CD8-positive, alpha-beta memory T cell (primary cell): ENCODE results near the gene IFT22. TPM values are rescaled to one million over a fixed set of nuclear protein-coding genes. Genes with fewer than 3 reads are reported as not detected.
"Not testable (repeated sequence)": the region's sequence is repeated elsewhere in the genome, so short reads cannot be mapped to it uniquely, and the experiment has no call there.

ENCODE experiments used
- CTCF ChIA-PET: fragments of 350-600 bp; sonication (Branson Sonifier 250); formaldehyde crosslinking; loops from one replicate; lab custom pipeline; 2021; ENCODE audit warnings: antibody characterized with exemption; lab: Charles Lee
- POLR2A ChIA-PET: fragments of 350-600 bp; sonication (Branson Sonifier 250); formaldehyde crosslinking; loops from one replicate; lab custom pipeline; 2021; ENCODE audit warnings: antibody characterized with exemption; lab: Charles Lee
- DNase-seq, 5 donors: peaks; one replicate each; pipeline versions ENCODE4 v3.0.0 to v3.0.0-alpha.2; 2020 to 2022; ENCODE audit warnings: mixed read lengths in 1 of 5
- H3K27ac ChIP-seq: one replicate; pipeline ENCODE4 v1.7.0; 2013; ENCODE audit warnings: low read depth, mild to moderate bottlenecking, low read length, moderate library complexity
- H3K27me3 ChIP-seq: 2 replicates; pipeline ENCODE4 v1.7.0; 2013; ENCODE audit warnings: low read length, mild to moderate bottlenecking; ENCODE audit not compliant: insufficient read depth, poor library complexity, severe bottlenecking
- H3K36me3 ChIP-seq: 2 replicates; pipeline ENCODE4 v1.7.0; 2013; ENCODE audit warnings: mild to moderate bottlenecking, low read length, moderate library complexity; ENCODE audit not compliant: insufficient read depth
- H3K4me1 ChIP-seq: 2 replicates; pipeline ENCODE4 v1.7.0; 2013; ENCODE audit warnings: mild to moderate bottlenecking, low read length, moderate library complexity; ENCODE audit not compliant: insufficient read depth
- H3K4me3 ChIP-seq: 2 replicates; pipeline ENCODE4 v1.7.0; 2013; ENCODE audit warnings: mild to moderate bottlenecking, low read length
- H3K9me3 ChIP-seq: 2 replicates; pipeline ENCODE4 v1.7.0; 2013; ENCODE audit warnings: mild to moderate bottlenecking, low read length
- H3K27ac Mint-ChIP-seq, 8 donors: one replicate each; pipeline ENCODE4 v1.8.0; 2020 to 2021; ENCODE audit warnings: mixed read lengths in 8 of 8, mild to moderate bottlenecking in 6 of 8, inconsistent platforms in 3 of 8, moderate library complexity in 3 of 8
- H3K27me3 Mint-ChIP-seq, 2 donors: one replicate each; pipeline ENCODE4 v1.8.0; 2020 to 2021; ENCODE audit warnings: mixed read lengths in 2 of 2, mild to moderate bottlenecking in 1 of 2, moderate library complexity in 1 of 2
- H3K36me3 Mint-ChIP-seq, 3 donors: one replicate each; pipeline ENCODE4 v1.8.0; 2020 to 2021; ENCODE audit warnings: mixed read lengths in 3 of 3, inconsistent platforms in 1 of 3, mild to moderate bottlenecking in 1 of 3
- H3K4me1 Mint-ChIP-seq, 3 donors: one replicate each; pipeline ENCODE4 v1.8.0; 2020 to 2021; ENCODE audit warnings: mixed read lengths in 3 of 3, inconsistent platforms in 1 of 3, mild to moderate bottlenecking in 1 of 3
- H3K4me3 Mint-ChIP-seq, 7 donors: one replicate each; pipeline ENCODE4 v1.8.0; 2020 to 2021; ENCODE audit warnings: mixed read lengths in 7 of 7, mild to moderate bottlenecking in 6 of 7, moderate library complexity in 4 of 7, inconsistent platforms in 2 of 7
- H3K9me3 Mint-ChIP-seq, 5 donors: one replicate each; pipeline ENCODE4 v1.8.0; 2020 to 2022; ENCODE audit warnings: mixed read lengths in 5 of 5, mild to moderate bottlenecking in 3 of 5, moderate library complexity in 2 of 5, inconsistent platforms in 1 of 5
- polyA plus RNA-seq: library from polyadenylated mRNA; unstranded; fragments of 300-500 nt; fragmentation: Illumina TruSeq; gene quantifications from one replicate; pipeline ENCODE4 v1.2.3, GENCODE V29; 2021
- total RNA-seq, 2 experiments: library from RNA; stranded (reverse); gene quantifications; one replicate each; pipeline ENCODE4 v1.2.3, GENCODE V29; 2021

IFT22 gene
- total and polyA plus RNA-seq, 3 experiments from 2014 or later: 7.9 to 13.4 (median 13.3) TPM

DNA sequence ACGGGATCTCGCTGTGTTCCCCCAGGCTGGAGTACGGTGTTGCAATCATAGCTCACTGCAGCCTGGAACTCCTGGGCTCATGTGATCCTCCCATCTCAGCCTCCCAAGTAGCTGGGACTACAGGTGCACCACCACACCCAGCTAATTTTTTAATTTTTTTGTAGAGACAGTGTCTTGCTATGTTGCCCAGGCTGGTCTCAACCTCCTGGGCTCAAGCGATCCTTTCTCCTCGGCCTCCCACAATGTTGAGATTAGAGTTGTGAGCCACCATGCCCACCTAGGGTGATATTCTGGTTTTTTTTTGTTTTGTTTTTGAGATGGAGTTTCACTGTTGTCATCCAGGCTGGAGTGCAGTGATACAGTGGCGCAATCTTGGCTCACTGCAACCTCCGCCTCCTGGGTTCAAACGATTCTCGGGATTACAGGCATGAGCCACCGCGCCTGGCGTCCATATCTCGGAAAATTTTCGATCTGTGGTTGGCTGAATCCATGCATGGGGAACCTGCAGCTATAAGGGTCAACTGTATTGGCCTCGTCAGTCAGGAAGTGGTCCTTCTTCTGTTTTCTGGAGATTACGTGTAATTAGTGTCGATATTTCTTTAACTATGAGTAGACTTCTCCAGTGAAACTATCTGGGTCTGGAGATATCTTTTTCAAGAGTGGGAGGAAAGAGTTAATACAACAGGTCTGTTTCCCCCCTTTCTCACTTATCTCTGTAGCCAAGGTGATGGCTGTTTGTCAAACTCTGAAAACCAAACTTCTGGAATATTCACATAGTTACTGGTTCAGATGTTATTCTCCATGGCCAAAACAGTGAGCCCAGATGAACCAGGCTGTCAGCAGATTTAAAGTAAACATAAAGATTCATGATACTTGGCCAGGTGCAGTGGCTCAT is 55.7 kb downstream of the IFT22 start:
- Mint-ChIP-seq H3K4me1 (no peaks in the 10 kb centered on the region), H3K27ac (no peak overlapping the region), H3K9me3 (no peaks in the 10 kb centered on the region), H3K36me3 (no peaks in the 10 kb centered on the region), H3K27me3 (peaks cover 7 to 27% of the 10 kb centered on the region in 2 donors), H3K4me3 (no peak overlapping the region)
- POLR2A ChIA-PET: no interaction called here
- H3K27ac ChIP-seq: no peak overlapping the region
- H3K9me3 ChIP-seq: no peaks in the 10 kb centered on the region
- H3K4me1 ChIP-seq: no peaks in the 10 kb centered on the region
- DNase-seq: no peak
- H3K36me3 ChIP-seq: no peaks in the 10 kb centered on the region
- no peak overlapping the region for H3K4me3 ChIP-seq
- CTCF ChIA-PET: interaction anchor here (1.6 kb wide), 1 partner anchor 17 kb away, joined by 5 read pairs; no protein-coding TSS in a partner anchor
- no peaks in the 10 kb centered on the region for H3K27me3 ChIP-seq

GRCh38 chr7:101264102-101264706 is 57.4 kb downstream of the IFT22 start:
- H3K27me3 ChIP-seq, H3K4me3 Mint-ChIP-seq, H3K36me3 ChIP-seq, POLR2A ChIA-PET, H3K9me3 Mint-ChIP-seq, H3K27ac Mint-ChIP-seq, H3K4me1 ChIP-seq, DNase-seq, H3K9me3 ChIP-seq, H3K4me1 Mint-ChIP-seq, H3K27ac ChIP-seq, H3K4me3 ChIP-seq, H3K36me3 Mint-ChIP-seq: not testable (repeated sequence)
- CTCF ChIA-PET: interaction anchor here (1.6 kb wide), 1 partner anchor 19 kb away, joined by 5 read pairs; no protein-coding TSS in a partner anchor
- peaks cover 7 to 24% of the 10 kb centered on the region in 2 donors for H3K27me3 Mint-ChIP-seq

Other genes with a start within 250 kb of the IFT22 start
- gene TRIM56, start 236.3 kb downstream of the IFT22 start, total RNA-seq: 10 to 100 TPM; 29.1 to 31.9 TPM
- gene TRIM56, start 236.3 kb downstream of the IFT22 start, polyA plus RNA-seq: 22.0 TPM
- under 1 TPM; 0.31 to 0.44 TPM for gene SERPINE1, start 194.7 kb downstream of the IFT22 start, total RNA-seq
- gene SERPINE1, start 194.7 kb downstream of the IFT22 start, polyA plus RNA-seq: not detected
- 10 to 100 TPM; 42.6 to 43.6 TPM for gene AP1S1, start 167.3 kb downstream of the IFT22 start, total RNA-seq
- gene AP1S1, start 167.3 kb downstream of the IFT22 start, polyA plus RNA-seq: 4.4 TPM
- under 1 TPM; 0.13 to 0.16 TPM for gene VGF, start 156.2 kb downstream of the IFT22 start, total RNA-seq
- not detected for gene VGF, start 156.2 kb downstream of the IFT22 start, polyA plus RNA-seq
- not detected for gene NAT16, start 141.5 kb downstream of the IFT22 start, total RNA-seq
- not detected for gene NAT16, start 141.5 kb downstream of the IFT22 start, polyA plus RNA-seq
- not detected for gene MOGAT3, start 120.8 kb downstream of the IFT22 start, total RNA-seq
- not detected for gene MOGAT3, start 120.8 kb downstream of the IFT22 start, polyA plus RNA-seq
- gene PLOD3, start 104.2 kb downstream of the IFT22 start, total RNA-seq: 10 to 100 TPM; 41.3 to 45.4 TPM
- gene PLOD3, start 104.2 kb downstream of the IFT22 start, polyA plus RNA-seq: 23.1 TPM
- gene ZNHIT1, start 103.6 kb downstream of the IFT22 start, total RNA-seq: 10 to 100 TPM; 50.6 to 51.7 TPM
- gene ZNHIT1, start 103.6 kb downstream of the IFT22 start, polyA plus RNA-seq: 66.2 TPM
- gene CLDN15, start 84.0 kb downstream of the IFT22 start, total RNA-seq: 10 to 100 TPM; 19.5 to 20.3 TPM
- gene CLDN15, start 84.0 kb downstream of the IFT22 start, polyA plus RNA-seq: 1.2 TPM
- gene FIS1, start 76.7 kb downstream of the IFT22 start, total RNA-seq: 100 to 1,000 TPM; 137 to 139 TPM
- gene FIS1, start 76.7 kb downstream of the IFT22 start, polyA plus RNA-seq: 206 TPM
- not detected for gene COL26A1, start 41.1 kb upstream of the IFT22 start, total RNA-seq
- gene COL26A1, start 41.1 kb upstream of the IFT22 start, polyA plus RNA-seq: not detected